Right atrium auricular region (tissue), 2 donors: ENCODE results near the gene PRICKLE2. TPM values are rescaled to one million over a fixed set of nuclear protein-coding genes. Genes with fewer than 3 reads are reported as not detected.

Source experiments
- DNase-seq: peaks from one replicate; pipeline ENCODE4 v3.0.0-alpha.2; 2019; ENCODE audit warnings: low spot score
- H3K27ac ChIP-seq, 2 donors: fragments of 200-600 bp; sonication (generic); 1 replicate in 1 of 2; 2 replicates in 1 of 2; pipeline ENCODE4 v1.5.1; 2016 to 2019
- H3K27me3 ChIP-seq, 2 donors: fragments of 200-600 bp; sonication (generic); one replicate each; pipeline versions ENCODE4 v1.5.1 to v1.6.0; 2017 to 2019
- H3K36me3 ChIP-seq: fragments of 200-600 bp; sonication (generic); one replicate; pipeline ENCODE4 v1.5.1; 2016
- H3K4me1 ChIP-seq, 2 donors: fragments of 200-600 bp; sonication (generic); one replicate each; pipeline versions ENCODE4 v1.5.1 to v1.6.0; 2017 to 2019
- H3K4me3 ChIP-seq, 2 donors: fragments of 200-600 bp; sonication (generic); 1 replicate in 1 of 2; 2 replicates in 1 of 2; pipeline ENCODE4 v1.5.1; 2017 to 2019; ENCODE audit warnings: mild to moderate bottlenecking in 1 of 2, moderate library complexity in 1 of 2
- H3K9me3 ChIP-seq, 2 donors: fragments of 200-600 bp; sonication (generic); one replicate each; pipeline ENCODE4 v1.5.1; 2019
- CTCF ChIP-seq, 2 donors: fragments of 200-600 bp; sonication (generic); IDR thresholded peaks; one replicate each; pipeline ENCODE4 v1.5.1; 2019; ENCODE audit warnings: antibody characterized with exemption in 2 of 2
- total RNA-seq, 2 donors: library from RNA; depleted of rRNA; stranded (reverse); fragments of >200 nt; gene quantifications; one replicate each; pipeline ENCODE4 v1.1.0, GENCODE V29; 2016

Gene PRICKLE2
- total RNA-seq, 2 donors from 2014 or later, result 18.4 to 22.2 TPM

GRCh38 chr3:64163019-64163754 is 62.1 kb downstream of the PRICKLE2 start:
- no peak for TF ChIP-seq CTCF (IDR thresholded peaks at IDR 0.05)
- Histone ChIP-seq H3K36me3 (peaks cover 18% of the 10 kb centered on the region), H3K27me3 (no peaks in the 10 kb centered on the region), H3K4me3 (no peak overlapping the region), H3K4me1 (peaks cover 0 to 37% of the 10 kb centered on the region in 2 donors), H3K9me3 (no peaks in the 10 kb centered on the region), H3K27ac (peak overlapping the region in 1 of 2 donors; percentile 2)
- DNase-seq, result no peak

GRCh38 chr3:64161481-64161952 is 63.7 kb downstream of the PRICKLE2 start:
- H3K4me3 ChIP-seq, result no peak overlapping the region

GRCh38 chr3:64160000-64160695 is 65.1 kb downstream of the PRICKLE2 start:
- H3K4me1 ChIP-seq, result peaks cover 0 to 42% of the 10 kb centered on the region in 2 donors
- no peak for TF ChIP-seq CTCF (IDR thresholded peaks at IDR 0.05)
- no peaks in the 10 kb centered on the region for H3K9me3 ChIP-seq
- H3K27me3 ChIP-seq, result no peaks in the 10 kb centered on the region
- peaks cover 30% of the 10 kb centered on the region for H3K36me3 ChIP-seq
- DNase-seq, result no peak
- no peak overlapping the region for H3K4me3 ChIP-seq
- H3K27ac ChIP-seq, result no peak overlapping the region

More at GRCh38 chr3:64161481-64161952, 63.7 kb downstream of the PRICKLE2 start:
- no peak for DNase-seq
- Histone ChIP-seq H3K27ac (peak overlapping the region; percentile 3 to 9), H3K27me3 (no peaks in the 10 kb centered on the region), H3K9me3 (no peaks in the 10 kb centered on the region), H3K36me3 (peaks cover 26% of the 10 kb centered on the region), H3K4me1 (peaks cover 0 to 39% of the 10 kb centered on the region in 2 donors)
- TF ChIP-seq CTCF (IDR thresholded peaks at IDR 0.05), result no peak

GRCh38 chr3:64158334-64158733 is 66.9 kb downstream of the PRICKLE2 start:
- no peaks in the 10 kb centered on the region for H3K27me3 ChIP-seq
- no peak overlapping the region for H3K4me3 ChIP-seq
- H3K4me1 ChIP-seq, result peaks cover 0 to 37% of the 10 kb centered on the region in 2 donors
- H3K9me3 ChIP-seq, result no peaks in the 10 kb centered on the region
- no peak for DNase-seq
- no peak overlapping the region for H3K27ac ChIP-seq
- TF ChIP-seq CTCF (IDR thresholded peaks at IDR 0.05), result no peak
- H3K36me3 ChIP-seq, result peaks cover 30% of the 10 kb centered on the region

- DNase-seq, result no peak
- Histone ChIP-seq H3K4me3 (no peak overlapping the region), H3K27me3 (no peaks in the 10 kb centered on the region), H3K27ac (no peak overlapping the region), H3K36me3 (peaks cover 38% of the 10 kb centered on the region), H3K4me1 (peaks cover 0 to 30% of the 10 kb centered on the region in 2 donors), H3K9me3 (peaks cover 0 to under 1% of the 10 kb centered on the region in 2 donors)
- TF ChIP-seq CTCF (IDR thresholded peaks at IDR 0.05), result no peak
Observed at GRCh38 chr3:64157150-64158035, 67.9 kb downstream of the PRICKLE2 start.
